ENCODE measurements around the gene TTLL10.

GRCh38 chr1:1169429-1170214, 4.1 kb upstream of the TTLL10 start:
- TF ChIP-seq CTCF (IDR thresholded peaks at IDR 0.05) (no peak), POLR2A (IDR thresholded peaks at IDR 0.05) (no peak), EP300 (IDR thresholded peaks at IDR 0.05) (no peak)

Data from tibial nerve (tissue), 4 donors.